GM08714 (cell line): ENCODE results near the gene SIRT3.

Experiments used
- H3K4me3 ChIP-seq: fragments of 200-500 bp; sonication (Bioruptor generic); 2 replicates; pipeline ENCODE4 v1.5.1; 2014; ENCODE audit warnings: mild to moderate bottlenecking, low read length, inconsistent platforms
- ZNF274 ChIP-seq: IDR thresholded peaks from 2 replicates; pipeline ENCODE4 v1.6.1; 2012; ENCODE audit warnings: mild to moderate bottlenecking, low read depth, low read length

Gene SIRT3

DNA sequence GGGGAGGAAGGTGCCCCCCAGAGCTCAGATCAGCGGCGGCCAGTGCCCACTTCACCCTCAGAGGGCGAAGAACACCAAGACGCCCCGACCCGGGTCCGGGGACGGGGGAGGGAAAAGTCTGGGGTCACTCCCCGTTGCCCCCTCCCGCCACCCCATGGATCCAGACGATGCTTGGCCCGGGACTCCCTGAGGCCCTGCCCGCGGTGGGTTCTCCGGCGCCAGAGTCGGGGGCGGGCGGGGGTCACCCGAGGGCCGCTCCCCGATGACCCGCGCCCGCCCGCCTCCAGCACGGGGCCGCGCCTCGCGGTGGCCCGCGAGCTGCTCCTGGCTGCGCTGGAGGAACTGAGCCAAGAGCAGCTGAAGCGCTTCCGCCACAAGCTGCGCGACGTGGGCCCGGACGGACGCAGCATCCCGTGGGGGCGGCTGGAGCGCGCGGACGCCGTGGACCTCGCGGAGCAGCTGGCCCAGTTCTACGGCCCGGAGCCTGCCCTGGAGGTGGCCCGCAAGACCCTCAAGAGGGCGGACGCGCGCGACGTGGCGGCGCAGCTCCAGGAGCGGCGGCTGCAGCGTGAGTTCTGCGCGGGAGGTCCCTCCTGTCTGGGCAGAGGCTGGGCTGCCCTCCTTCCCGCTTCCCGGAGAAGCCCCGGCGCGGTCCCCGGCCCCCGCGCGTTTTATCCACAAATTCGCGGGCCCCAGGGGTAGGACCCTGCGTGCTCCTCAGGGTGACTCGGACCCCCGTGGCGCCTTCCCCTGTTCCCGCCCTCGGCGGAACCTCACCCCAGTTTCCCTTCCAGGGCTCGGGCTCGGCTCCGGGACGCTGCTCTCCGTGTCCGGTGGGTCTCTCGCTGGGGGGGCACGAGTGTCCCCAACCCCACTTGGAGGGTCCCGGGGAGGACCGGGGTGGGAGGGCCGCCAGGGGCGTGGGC, 43.2 kb upstream of the SIRT3 start:
- no peak overlapping the region for H3K4me3 ChIP-seq
- no peak for TF ChIP-seq ZNF274

DNA sequence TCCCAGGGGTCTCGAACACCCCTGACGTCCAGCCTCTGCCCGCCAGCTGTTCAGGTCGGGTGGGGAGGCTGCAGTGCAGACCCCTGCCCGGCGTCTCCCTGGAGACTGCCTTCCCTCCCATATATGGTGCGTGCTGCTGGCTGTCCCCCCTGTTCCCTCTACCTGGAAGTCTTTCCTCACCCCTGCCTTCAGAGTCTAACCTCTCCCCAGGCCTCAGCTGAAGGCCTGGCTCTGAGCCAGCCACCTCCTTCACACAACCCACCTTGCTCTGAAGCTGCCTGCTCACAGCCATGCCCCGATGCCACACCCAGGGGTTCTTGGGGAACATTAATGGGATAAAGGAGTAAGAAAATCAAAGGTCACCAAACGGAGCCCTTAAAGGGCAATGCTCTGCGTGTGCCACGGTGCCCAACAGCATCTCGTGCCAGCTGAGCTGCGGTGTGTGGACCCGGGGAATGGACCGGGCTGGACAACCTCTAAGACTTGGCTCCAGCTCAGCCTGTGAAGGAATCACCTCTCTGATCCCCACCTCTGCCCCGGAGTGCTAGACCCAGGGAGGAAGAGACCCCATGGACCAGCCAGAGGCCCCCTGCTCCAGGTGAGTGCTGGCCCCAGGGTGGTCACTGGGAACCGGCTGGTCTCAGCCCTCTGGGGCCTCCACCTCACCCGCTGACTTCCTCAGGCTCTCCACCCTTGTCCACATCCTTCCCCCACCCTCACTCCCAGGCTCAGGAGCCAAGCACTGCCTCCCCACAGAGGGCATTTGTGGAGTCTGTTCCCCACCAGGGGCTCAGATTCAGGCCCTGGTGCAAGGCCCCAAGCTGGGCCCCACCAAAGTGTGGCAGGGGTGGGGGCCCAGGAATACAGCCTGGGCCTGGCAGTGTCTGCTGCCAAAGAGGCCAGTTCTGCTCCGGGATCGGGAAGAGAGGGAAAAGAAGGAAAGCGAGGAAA, 42.1 kb upstream of the SIRT3 start, which contains the start of gene NLRP6:
Gene NLRP6 (plus strand): TSS at position 407 of the 951 bp plus-strand sequence. CDS start 163 bp downstream, at position 570.
- no peak for TF ChIP-seq ZNF274
- no peak within 1 kb of the TSS for H3K4me3 ChIP-seq

DNA sequence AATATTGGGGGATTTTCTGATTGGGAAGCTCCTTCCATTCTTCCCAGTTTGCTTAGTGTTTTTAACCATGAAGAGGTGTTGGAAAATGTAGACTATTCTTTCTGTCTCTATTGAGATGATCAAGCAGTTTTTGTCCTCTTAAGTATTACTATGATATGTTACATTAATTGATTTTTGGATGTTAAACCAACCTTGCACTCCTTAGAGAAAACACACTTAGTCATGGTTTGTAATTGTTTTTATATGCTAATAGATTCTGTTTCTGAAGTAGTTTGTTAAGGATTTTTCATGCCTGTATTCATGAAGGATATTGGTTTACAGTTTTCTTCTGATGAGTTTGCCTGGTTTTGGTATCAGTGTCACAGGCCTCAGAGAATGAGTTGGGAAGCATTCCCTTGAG, 40.1 kb upstream of the SIRT3 start:
- no peak overlapping the region for H3K4me3 ChIP-seq
- TF ChIP-seq ZNF274, result no peak

DNA sequence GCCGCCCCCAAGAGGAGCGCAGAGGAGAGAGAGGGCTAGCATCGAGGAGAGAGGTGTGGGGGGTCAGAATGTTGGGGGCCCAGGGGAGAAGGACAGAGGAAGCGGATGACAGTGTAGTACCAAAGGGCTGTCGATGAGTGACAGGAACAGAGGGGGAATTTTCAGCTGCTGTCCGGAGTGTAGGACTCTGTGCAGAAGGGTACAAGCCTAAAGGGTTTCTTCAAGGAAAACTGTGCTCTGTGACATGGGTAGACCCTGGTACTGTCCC, 36.7 kb upstream of the SIRT3 start:
- no peak overlapping the region for H3K4me3 ChIP-seq
- no peak for TF ChIP-seq ZNF274

DNA sequence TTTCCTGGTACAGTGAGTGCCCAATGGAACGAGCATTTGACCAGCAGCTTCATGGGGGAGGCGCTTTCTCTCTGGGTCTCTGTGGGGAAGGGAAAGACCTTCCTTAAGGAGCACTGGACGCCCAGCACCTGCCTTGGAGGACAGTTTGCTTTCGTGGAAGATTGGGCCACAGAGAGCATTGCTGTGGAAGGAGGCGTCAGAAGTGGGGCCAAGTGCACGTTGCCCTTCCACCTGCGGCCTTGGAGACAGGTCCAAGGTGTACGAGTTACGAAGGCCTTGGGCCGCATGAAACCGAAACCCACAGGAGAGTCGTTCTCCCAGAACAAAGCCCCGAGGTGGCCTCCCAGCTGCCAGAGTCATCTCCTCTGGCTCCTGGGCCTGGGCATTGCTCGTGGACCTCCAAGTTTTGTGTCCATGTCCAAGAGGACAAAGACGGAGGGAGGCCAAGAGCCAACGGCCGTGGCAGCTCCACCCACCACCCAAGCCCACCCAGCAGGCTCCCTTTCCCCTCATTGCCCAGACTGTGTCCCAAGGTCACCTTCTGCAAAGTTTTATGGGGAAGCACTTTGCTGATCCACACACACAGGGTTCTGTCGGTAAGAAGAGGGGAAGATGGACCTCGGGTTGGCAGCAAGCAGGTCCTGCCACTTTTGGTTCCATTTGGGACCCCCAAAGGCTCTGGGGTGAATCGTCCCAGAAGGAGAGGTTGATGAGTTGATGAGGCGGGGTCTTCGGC, 36.2 kb upstream of the SIRT3 start:
- TF ChIP-seq ZNF274, result no peak
- H3K4me3 ChIP-seq, result no peak overlapping the region

DNA sequence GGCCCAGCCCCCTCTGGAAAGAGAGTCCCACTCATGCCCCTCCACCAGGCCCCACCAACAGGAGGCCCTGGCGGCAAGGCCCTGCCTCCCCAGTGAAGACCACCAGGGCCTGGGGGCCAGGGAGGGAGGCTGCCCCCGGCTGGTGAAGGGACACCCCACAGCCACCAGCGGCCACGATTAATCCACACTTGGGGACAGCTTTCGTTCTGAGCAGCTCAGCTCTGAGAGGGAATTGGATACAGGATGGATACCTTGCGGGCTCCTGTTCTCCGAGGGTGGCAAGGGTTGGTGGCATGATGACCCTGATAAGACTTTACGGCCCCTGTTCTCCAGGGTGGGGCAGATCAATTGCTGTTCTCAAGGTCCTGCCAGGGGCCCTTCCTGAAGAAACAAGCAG, 35.2 kb upstream of the SIRT3 start:
- no peak overlapping the region for H3K4me3 ChIP-seq

DNA sequence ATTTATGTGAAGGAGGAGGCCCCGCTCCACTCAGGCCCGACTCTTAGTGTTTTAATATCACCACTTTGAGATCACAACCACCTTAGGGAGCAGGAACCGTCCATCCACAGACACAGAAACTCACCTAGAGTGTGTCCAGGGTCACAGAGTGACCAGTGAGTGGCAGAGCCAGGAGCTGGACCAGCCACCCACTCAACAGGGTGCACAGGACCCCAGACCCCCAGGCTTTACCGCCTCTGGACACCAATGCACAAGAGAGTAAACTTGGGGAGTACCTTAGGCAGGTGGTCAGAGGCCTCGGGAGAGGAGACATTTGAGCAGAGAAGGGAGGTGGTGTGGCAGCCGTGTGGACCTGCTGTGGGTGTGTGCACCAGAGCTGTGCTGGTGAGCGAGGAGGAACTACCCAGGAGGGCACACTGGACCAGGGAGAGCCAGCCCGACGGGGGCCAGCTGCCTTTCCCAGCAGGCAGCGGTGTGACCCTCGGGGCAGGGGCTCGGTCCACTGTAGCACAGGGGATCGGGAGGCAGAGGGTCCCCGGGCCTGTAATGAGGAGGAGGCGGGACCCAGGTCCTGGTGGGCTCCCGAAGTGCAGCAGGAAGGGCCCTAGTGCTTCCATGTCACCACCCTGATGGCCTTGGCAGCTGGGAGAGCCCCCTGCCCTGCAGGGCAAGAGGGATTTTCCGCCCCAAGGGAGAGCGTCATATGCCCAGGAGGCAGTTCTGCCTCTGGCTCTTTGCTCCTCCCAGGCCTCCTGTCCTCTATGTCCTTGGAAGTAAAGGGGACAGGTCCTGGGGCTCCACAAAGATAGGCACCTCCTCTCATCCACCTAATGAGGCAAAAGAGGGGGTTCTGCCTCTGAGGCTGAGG, 34.5 kb upstream of the SIRT3 start:
- TF ChIP-seq ZNF274, result no peak

More for the DNA sequence above, 35.2 kb upstream of the SIRT3 start:
- no peak for TF ChIP-seq ZNF274

DNA sequence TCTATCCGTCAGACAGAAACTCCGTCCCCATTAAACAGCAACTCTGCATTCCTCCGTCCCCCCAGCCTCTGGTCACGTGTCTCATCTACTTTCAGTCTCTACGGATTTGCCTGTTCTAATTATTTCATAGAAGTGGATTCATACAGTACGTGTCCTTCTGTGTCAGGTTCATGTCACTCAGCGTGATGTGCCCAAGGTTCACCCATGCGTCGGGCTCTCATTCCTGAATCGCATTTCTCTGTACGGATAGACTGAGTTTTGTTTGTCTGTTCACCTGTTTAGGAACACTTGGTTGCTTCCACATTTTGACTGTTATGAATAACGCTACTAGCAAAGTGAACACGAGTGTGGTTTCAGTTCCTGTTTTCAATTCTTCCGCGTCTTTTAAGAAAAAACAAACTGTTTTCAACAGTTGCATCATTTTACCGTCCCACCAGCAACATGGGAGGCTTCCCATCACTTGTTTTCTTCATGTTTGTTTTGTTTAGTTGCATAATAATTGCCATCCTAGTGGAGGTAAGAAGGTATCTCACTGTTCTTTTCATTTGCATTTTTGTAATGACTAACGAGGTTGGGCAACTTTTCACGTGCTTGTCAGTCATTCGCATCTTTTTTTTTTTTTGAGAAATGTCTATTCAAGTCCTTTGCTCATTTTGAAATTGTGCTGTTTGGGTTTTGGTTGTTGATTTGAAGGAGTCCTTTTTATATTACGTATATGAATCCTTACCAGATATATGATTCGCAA, 33.2 kb upstream of the SIRT3 start:
- TF ChIP-seq ZNF274, result no peak
- peak overlapping the region; percentile 68; the same call in 1 of the 2 replicates for H3K4me3 ChIP-seq

More for the DNA sequence above, 34.5 kb upstream of the SIRT3 start:
- no peak overlapping the region for H3K4me3 ChIP-seq

DNA sequence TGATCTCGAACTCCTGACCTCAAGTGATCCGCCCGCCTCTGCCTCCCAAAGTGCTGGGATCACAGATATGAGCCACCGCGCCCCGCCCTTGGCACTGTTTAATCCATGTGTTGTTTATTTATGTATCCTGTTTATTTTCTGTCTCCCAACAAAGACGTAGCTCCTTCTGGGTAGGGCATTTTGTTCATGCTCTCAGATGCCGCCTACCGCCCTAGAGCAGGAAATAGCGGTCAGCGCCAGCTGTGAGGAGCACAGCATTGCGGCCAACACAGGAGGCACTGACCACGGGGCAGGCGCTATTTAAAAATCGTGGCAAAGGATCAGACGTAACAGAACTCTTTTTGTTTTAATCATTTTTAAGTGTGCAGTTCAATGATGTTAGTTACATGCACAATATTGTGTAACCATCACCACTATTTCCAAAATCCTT, 32.6 kb upstream of the SIRT3 start:
- peak overlapping the region; percentile 68; the same call in 1 of the 2 replicates for H3K4me3 ChIP-seq

DNA sequence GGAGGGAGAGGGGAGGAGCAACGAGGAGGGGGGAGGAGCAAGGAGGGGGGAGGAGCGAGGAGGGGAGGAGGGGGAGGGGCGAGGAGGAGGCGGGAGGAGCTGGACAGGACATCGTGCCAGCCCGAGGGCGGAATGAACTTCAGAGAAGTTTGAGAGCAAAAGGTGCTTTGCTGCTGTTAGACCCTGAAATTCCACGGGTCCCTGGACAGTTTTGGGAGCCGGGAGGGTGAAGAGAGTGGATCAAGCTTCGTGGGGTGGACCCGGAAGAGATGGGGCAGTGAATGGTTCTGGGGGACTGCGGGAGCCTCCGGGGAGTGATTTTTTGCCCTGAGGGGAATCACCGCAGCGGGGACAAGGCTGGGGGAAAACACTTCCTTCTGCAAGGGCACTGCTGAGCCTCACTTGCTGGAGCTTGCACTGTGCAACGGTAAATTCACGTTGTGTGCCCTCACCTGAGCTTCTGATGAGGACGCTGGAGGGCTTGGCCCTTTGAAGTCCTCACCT, 31.4 kb upstream of the SIRT3 start:
- H3K4me3 ChIP-seq, result peak overlapping the region; percentile 68; the same call in 1 of the 2 replicates

DNA sequence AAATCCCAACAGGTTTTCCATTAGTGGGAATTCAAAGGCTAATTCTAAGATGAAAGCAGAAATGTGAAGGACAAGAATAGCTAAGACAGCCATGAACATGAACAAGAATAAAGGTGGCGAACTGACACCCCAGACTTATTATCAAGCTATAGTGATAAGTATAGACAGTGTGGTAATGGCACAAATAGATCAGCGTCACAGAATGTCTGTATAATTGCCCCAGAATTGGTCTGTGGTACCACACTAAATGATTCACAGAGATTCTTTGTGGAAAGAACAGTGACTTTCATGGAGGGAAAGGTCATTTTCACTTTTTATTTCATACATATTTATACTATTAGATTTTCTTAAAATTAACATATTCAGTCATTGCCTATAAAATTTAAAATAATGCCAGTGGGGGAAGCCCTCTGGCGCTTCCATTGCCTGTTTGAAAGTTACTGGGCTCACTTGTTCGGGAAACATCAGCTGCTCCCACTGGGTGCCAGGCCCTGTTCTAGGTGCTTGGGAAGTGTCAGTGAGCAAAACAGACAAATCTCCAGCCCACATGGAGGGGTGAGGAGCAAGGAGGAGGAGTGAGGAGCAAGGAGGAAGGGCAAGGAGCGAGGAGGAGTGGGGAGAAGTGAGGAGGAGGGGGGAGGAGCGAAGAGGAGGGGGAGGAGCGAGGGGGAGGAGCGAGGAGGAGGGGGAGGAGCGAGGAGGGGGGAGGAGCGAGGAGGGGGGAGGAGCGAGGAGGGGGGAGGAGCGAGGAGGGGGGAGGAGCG, 30.7 kb upstream of the SIRT3 start:
- no peak for TF ChIP-seq ZNF274
- H3K4me3 ChIP-seq, result no peak overlapping the region

More for the DNA sequence above, 31.4 kb upstream of the SIRT3 start:
- TF ChIP-seq ZNF274, result no peak

DNA sequence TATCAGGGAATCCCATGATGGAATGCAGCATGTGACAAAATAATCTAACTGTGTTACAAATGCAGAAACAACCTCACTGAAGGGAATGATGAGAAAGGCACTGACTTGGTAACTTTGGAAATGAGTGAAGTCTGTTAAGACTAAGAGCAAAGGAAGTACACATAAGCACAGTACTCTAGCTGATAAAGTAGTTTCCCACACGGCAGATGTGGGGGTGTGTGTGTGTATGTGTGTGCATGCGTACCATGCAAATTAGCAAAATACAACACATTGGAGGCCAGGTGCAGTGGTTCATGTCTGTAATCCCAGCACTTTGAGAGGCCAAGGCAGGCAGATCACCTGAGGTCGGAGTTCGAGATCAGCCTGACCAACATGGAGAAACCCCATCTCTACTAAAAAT, 25.5 kb upstream of the SIRT3 start:
- no peak overlapping the region for H3K4me3 ChIP-seq
- no peak for TF ChIP-seq ZNF274
